Renal cortical epithelial cell (primary cell): ENCODE data around the gene TTC21A. TPM values are rescaled to one million over a fixed set of nuclear protein-coding genes. Genes with fewer than 3 reads are reported as not detected.

ENCODE experiments used
- DNase-seq: peaks from one replicate; pipeline ENCODE4 v3.0.0-alpha.2; 2011; ENCODE audit warnings: low read depth
- total RNA-seq: library from RNA; depleted of rRNA; stranded (reverse); fragments of >200 nt; gene quantifications from 2 replicates; pipeline ENCODE4 v1.2.3, GENCODE V29; 2014

TTC21A gene
- total RNA-seq, 1 donor from 2014 or later = 4.7 TPM

DNA sequence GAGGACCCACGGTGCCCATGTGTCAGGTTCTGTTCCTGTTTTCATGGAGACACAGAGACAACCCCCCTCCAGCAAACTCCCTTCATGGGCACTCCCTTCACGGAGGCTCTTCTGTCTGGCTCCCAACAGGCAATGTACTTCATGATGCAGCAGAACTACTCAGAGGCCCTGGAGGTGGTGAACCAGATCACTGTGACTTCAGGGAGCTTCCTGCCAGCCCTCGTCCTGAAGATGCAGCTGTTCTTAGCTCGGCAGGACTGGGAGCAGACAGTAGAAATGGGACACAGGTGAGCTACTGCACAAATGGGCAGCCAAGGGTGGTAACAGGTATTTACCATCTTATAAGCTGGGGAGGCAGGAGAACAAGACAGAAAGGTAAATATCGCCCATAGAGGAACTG is 7.0 kb downstream of the TTC21A start:
- no peak for DNase-seq

DNA sequence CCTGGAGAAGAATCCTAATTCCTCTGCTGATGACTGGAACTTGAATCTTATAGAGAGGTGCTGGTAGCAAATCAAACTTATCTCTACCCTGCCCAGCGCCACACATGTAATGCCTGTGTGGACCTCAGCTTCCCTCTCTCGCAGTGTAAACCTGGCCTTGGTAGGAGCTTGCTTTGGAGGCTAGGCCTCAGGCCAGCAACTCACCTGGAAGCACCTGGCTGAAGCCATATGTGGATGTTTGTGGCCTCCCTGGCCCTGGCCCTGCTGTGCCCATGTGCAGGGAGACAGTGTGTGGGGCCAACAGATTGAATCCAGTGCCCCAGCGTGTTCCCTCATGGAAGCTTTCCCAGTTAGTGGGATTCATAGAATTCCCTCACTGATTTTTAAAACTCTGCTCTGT is 8.4 kb downstream of the TTC21A start:
- DNase-seq = no peak

DNA sequence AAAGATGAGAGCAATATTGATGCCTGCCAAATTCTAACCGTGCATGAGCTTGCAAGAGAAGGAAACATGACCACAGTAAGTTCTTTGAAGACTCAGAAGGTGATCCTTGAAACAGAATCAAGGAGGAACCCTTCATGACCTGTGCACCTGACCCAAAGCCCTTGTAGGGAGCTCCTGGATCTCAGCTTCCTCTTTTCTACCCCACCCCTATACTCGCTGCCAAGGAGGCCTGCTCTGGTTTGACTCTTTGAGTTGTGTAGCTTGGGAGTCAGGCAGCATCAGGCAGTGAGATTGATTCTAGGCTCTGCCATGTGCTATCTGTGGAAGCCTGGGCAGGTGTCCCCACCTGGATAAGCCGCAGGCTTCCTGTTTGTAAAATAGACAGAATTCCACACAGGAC is 10.6 kb downstream of the TTC21A start:
- no peak for DNase-seq

DNA sequence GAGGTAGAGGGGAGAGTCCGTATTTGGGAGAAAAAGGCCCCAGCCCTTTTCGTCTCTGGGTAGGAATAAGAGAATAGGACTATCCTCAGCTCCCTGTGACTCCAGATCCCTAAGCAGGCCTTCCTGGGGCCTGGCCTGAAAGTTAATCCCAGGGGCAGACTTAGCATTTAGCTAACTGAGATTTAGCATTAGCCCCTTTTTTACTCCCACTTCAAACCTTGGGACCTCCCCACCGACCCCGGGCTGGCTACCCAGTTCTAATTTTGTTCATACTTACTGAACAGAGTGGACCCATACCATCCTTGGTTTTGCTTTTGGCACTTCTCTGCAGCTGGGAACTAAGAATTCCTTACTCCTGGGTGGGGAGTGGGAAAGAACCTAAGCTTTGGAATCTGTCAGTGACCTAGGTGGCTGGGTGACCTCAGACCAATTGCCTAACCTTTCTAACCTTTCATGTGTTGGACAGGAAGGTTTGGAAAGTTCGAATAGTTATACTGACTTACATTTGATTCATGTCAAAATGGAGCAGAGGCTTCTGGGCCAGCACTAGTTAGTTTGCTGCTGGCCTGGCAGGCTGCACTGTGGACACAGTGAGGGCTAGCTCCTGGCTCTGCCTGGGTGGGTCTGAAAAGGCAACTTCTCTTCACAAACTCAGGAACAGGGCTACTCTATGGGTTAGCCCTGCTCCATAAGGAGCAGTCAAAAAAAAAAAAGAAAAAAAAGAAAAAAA is 11.6 kb downstream of the TTC21A start:
- no peak for DNase-seq

DNA sequence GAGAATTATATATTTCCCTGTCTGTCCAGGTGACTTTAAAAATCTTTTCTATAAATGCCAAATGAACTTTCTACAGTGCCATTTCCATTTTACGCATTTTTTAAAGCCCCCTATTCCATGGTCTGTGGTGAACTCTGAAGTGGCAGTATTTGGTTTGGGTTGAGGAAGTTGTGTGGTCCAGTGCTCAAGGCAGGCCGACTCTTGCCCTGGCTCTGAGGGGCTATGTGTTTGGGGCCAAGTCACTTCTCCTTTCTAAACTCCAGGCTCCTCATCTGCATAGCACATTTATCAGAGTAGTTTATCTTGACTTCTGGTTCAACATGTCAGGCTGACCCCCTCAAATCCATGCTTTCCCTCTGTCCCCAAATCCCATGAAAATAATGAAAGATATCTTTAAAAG is 14.1 kb downstream of the TTC21A start:
- DNase-seq = no peak

DNA sequence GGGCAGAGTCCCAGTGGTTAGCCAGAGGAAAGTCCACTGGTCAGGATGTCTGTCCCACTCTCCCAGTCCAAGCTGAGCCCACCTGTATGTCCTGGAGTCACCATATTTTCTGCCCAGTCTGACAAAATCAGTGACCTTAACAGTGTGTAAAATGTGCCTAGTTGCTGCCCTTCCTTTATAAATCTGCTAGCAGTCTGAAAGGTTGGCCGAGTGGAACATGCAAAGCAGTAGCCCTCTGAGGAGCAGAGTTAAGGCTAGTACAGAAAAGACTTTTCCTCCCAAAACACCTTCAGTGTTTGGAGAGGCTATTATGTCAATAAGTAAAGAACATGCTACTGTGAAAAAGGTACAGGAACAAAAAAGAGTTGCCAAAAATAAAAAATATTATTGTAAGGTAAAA is 15.3 kb downstream of the TTC21A start:
- no peak for DNase-seq

DNA sequence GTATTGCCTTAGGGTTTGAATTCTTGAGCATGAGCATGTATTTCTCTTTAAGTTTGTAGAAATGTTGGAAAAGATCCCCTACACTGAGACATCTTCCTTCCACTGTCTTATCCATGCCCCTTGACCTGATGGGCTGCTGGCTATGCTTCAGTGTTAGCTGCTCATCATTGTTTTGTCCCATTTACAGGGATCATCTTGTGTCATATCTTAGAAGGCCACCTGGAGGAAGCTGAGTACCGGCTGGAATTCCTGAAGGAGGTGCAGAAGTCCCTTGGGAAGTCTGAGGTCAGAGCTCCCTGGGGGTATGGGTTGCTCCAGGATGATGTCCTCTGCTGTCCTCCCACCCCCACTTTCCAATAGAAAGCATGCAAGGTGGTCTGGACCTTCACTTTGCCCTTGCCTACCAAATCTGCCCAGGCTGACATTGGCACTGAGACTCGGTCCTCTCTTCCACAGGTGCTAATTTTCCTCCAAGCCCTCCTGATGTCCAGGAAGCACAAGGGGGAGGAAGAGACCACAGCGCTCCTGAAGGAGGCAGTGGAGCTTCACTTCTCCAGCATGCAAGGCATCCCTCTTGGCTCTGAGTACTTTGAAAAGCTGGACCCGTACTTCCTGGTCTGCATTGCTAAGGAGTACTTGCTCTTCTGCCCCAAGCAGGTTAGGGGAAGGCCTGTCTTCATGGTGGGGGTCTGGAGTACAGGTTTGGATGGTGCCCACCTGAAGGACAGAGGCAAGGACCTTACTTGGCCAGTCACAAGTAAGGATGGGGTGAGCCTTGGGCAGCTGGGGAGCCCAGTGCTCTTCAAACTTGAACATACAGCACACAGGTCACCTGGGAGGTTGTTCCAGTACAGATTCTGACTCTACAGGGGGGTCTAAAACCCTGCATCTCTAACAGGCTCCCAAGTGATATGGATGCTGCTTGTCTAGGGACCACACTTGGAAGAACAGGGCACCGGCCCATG is 17.7 kb downstream of the TTC21A start:
- peak; percentile 52 for DNase-seq

DNA sequence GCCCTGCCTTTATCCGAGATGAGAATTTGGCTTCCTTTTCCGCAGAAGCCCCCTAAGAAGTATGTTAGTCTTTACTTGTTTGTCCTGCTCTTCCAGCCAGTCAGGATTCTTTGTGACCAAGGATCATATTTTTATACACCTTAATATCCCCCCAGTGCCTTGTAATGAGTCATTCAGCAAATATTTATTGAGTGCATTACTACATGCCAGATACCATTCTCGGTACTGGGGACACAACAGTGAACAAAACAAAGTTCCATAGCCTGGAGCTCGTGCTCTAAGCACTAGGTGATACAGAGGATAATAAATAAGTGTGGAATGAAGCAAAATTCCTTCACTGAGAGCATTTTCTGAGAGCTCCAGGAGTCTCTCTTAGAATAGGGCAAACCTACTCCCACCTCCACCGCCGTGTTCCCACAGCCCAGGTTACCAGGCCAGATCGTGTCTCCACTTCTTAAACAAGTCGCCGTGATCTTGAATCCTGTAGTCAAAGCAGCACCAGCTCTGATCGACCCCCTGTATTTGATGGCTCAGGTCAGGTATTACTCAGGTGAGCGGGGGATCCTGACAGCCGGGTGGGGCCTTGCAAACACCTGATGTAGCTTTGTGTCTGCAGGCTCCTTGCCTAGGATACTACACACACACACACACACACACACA is 18.5 kb downstream of the TTC21A start:
- peak; percentile 83 for DNase-seq

DNA sequence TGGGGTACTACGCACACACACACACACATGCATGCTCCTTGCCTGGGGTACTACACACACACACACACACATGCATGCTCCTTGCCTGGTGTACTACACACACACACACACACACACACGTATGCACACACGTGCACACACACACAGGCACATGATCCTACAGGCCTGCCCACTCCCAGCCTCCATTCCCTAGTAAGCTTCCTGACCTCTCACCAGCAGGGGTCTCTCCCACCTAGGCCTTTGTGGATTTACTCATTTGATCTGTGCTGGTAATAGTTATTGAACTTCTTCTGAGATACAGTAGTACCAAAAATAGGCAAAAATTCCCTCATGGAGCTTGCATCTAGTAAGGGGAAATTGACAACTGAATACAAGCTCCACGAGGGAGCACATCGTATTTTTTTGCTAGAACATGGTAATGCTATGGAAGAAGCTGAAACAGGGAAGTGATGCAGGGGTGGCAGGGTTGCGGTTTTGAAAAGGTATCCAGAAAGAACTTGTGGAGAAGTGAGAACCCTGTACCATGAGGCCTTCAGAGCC is 19.1 kb downstream of the TTC21A start:
- DNase-seq = peak; percentile 38

DNA sequence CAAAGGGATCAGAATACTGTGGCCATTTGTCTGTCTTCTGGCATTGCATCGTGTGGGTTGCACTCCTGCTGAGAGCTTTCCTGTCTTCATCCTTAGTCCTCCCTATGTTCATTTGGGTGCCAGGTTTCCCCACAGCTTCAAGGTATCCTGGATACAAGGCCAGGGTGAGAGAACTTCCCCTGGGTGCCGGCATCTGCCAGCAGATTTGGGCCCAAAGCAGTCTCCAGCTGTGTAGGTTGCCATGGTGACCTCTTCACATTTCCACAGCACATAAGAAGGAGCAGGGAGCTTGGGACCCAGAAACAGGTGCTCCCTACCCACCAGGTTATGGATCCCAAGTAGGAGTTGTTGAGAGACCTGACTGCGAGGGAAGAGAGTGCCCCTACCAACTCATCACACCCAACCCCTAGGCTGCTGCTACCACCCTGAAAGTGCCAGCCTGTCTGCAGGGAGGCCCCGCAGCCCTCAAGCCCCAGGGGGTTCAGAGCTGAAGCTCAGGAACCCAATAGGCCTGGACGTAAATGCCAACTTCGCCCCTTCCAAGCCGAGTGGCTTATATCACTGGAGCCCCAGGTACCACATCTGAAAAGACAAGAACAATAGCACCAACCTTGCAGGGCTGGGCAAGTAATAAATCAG is 19.9 kb downstream of the TTC21A start:
- DNase-seq = no peak

DNA sequence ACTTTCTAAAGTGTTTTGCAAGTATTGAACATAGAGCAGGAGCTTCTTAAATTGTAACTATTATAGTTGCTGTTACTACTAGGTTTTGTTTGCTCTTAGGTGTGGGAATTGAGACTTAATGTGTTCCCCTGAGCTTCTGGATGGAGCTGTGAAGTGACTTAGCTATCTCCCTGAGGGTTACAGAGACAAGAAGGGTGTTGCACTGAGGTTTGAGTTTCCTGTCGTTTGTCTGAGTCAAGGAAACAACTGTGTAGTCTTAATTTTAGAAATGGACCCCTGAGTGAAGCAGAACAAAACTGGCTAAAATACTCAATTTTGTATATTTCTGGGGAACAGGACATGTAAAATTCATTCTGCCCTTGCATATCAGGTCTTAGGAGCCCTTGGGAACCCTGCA is 20.4 kb downstream of the TTC21A start:
- DNase-seq = no peak

DNA sequence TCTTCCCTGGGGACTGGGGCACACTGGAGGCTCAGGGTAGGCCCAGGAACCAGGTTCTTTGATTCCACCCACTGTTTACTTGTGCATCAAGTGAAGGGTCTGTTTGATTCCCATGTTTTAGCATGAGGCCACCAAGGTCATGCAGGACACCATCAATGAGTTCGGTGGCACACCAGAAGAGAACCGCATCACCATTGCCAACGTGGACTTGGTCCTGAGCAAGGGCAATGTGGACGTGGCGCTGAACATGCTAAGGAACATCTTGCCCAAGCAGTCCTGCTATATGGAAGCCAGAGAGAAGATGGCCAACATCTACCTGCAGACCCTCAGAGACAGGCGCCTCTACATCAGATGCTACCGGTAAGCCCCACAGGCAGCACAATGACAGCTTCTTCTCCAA is 21.5 kb downstream of the TTC21A start:
- DNase-seq = no peak

DNA sequence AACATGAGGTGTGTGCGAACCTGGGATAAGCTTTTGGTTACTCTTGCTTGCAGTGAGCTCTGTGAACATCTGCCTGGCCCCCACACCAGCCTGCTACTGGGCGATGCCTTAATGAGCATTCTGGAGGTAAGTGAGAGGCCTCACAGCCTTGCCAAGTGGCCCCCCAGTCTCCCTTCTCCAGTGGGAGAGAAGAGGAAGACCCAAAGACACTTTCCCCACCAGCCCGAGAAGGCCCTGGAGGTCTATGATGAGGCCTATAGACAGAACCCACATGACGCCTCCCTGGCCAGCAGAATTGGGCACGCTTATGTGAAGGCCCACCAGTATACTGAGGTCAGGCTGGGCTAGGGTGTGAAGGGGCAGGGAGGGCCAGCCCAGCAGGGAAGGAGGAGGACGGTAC is 22.5 kb downstream of the TTC21A start:
- no peak for DNase-seq

DNA sequence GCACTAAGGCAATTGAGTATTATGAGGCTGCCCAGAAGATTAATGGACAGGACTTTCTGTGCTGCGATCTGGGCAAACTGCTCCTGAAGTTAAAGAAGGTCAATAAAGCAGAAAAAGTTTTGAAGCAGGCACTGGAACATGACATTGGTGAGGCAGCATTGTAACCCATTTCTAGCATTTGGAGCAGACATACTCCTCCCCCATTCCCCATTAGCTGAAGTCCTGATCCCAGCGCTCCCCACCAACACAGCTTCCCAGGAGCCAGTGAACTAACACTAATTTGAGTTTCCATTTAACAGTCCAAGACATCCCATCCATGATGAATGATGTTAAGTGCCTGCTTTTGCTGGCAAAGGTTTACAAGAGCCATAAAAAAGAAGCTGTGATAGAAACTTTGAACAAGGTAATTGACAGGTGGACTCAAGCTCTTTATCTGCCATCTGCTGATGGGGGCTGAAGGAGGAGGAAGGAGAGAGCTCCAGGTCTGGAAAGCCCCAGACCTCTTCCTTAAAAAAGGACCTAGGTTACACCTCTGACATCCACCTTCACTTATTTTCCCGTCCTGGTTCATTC is 23.3 kb downstream of the TTC21A start:
- DNase-seq = no peak

DNA sequence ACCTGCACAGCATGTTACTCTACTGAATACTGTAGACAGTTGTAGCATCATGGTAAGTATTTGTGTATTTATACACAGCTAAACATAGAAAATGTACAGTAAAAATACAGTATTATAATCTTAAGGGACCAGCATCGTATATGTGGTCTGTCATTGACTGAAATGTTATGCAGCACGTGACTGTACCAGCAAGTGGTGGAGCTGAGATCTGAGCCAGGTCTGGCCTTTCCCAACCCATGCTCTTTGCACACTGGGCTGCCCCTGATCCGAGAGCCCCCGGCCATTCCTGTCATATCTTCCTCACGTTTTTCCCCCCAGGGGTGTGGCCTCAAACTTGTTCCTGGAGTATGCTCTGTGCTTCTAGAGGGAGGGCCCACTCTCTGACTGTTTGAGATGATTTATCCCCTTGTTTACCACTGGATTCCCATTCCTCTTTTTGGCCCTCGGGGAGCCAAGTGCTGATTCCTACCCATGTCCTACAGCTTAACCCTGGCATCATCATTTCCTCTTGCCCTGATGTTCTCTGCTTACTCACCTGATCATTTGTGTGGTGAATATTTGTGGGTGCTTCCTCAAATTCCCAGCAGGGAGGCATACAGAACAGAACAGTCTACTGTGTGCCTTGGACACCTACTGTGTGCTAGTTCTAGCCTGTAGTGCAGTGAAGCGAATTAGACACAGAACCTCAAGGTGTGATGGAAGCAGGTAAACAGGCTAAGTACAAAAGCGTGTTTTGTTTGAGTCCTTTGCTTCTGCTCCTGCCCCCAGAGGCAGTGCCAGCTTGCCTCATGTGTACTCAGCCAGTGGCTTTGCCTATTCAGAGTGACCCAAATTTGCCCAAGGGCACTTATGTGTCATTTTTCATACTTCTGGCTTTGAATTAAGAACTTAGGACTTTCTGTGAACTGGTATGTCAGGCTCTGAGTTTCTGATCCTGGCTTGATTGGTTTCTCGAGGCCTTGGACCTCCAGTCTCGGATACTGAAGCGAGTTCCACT is 24.9 kb downstream of the TTC21A start:
- no peak for DNase-seq

DNA sequence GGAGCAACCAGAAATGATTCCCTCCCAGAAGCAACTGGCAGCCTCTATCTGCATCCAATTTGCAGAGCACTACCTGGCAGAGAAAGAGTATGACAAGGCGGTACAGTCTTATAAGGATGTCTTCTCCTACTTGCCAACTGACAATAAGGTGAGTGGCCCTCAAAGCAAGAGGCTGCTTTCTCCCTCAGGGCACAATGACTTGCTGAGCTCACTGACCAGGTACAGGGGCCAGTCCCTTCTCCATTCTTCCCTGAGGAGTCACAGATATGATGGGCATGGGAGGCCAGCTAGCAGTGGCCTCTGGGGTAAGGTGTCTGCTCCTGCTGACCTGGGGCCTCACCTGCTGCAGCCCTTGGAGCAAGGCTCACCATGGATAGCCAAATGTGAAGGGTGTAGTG is 25.6 kb downstream of the TTC21A start:
- no peak for DNase-seq

DNA sequence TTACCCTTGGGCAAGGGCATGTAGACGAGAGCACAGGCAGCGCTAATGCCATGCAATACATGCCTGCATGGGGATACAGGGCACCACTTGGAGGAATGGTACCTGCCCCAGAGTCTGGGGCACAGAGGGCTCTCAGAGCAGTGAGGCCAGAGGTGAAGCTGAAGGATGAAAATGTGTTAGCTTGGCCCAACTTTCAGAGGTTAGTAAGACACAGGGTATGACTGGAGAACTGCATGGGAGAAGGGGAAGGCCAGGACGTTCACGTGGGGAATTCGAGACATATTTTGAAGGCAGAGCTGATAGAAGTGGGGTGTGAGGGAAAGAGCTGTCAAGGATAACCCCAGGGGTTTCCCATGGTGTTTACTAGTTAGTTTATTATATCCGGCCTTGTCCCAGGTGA is 26.3 kb downstream of the TTC21A start:
- DNase-seq = no peak

DNA sequence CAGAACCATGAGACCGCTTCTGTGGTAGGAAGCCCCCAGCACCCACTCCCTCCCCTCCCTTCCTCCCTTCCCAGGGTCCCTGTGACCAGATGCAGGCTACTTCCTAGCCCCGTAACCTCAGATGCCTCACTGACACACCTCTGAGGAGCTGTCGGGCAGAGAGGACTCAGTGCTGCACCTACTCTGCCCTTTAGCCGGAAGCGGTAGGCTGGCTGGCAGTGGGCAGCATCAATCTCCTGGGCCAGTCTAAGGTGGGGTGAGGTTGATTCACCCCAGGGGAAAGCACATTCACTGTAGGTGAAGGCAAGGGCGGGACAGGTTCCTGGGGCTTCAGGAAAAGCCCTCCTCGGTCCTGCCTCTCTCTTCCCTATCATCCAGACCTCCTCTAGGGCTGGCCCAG is 26.8 kb downstream of the TTC21A start:
- no peak for DNase-seq

DNA sequence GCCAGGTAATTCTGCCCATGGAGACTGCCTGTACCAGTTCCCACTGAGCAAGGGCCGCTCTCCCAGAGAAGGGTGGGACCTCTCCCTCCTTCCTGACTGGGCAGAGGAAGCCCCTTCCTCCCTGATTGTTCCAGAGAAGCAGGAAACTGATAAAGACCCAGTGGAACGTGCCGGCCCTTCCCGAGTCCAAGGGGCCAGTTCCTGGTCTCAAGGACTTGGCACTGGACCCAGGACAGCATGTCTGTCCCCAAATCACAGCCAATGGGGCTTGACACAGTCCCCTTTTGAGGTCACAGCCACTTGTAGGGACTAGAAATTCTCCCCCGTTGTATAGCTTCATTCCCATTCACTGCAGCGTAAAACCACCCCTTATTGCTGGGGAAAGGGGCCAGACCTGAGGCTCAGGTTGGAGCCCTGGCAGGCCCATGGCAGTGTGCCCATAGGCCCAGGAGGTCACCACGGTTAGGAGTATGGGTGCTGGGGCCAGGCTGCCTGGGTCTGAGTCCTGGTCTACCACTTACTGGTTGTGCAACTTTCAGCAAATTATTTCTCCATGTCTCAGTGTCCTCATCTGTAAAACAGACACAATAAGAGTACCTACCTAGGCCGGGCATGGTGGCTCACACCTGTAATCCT is 27.8 kb downstream of the TTC21A start:
- DNase-seq = no peak
